Measurements from ENCODE around the gene GSTA4. TPM values are rescaled to one million over a fixed set of nuclear protein-coding genes. Genes with fewer than 3 reads are reported as not detected.

The GSTA4 gene
- total RNA-seq, 2 experiments from 2014 or later: 18.5 to 22.3 TPM

DNA sequence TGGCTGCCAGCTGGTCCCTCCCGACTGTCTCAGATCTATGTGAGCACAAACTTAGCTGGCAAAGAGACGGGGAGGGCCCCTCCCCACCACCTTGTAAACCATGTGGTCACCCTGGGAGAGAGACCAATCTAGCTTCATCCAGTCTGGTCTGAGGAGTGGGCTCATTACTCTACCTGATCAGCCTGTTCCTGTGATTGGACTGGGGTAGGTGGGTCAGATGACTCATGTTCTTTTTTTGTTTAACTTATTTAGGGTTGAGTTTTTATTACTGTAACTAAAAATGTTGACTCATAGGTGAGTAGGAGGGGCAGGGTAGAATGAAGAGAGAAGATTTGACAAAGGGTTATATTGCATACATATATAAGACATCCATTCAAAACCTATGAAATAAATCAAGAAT lies 4.7 kb downstream of the GSTA4 start:
- Mint-ChIP-seq H3K27ac (peak overlapping the region; percentile 87), H3K27me3 (peaks cover 16% of the 10 kb centered on the region), H3K36me3 (peaks cover 26% of the 10 kb centered on the region), H3K9me3 (peaks cover under 1% of the 10 kb centered on the region), H3K4me3 (peak overlapping the region; percentile 1), H3K4me1 (ENCODE audit: low read depth) (peaks cover 60% of the 10 kb centered on the region)
- intact Hi-C loops (cut with micrococcal nuclease): loop anchor here (1.0 to 10.0 kb wide), 7 partner anchors 14 to 596 kb away; partner anchors contain the start of genes GCLC and TMEM14A
- ChIA-PET CTCF (interaction anchor here (0.7 to 1.9 kb wide), 4 partner anchors 9 to 108 kb away, joined by 3 to 6 read pairs (median 5); no protein-coding TSS in a partner anchor), POLR2A (interaction anchor here (1.1 kb wide), 1 partner anchor 75 kb away, joined by 3 read pairs; the partner anchor contains the start of gene FBXO9)
- DNase-seq: peak; percentile 53

- POLR2A ChIA-PET: interaction anchor here (1.7 kb wide), 1 partner anchor 10 kb away, joined by 5 read pairs; the partner anchor contains the start of gene GSTA4
- peaks cover 30% of the 10 kb centered on the region for H3K27me3 Mint-ChIP-seq
- no peaks in the 10 kb centered on the region for H3K9me3 Mint-ChIP-seq
- CTCF ChIA-PET: interaction anchor here (6.2 kb wide), 1 partner anchor 10 kb away, joined by 49 read pairs; the partner anchor contains the start of gene GSTA4
- H3K27ac Mint-ChIP-seq: peak overlapping the region; percentile 78
- no peak overlapping the region for H3K4me3 Mint-ChIP-seq
- no peak for DNase-seq
- peaks cover 31% of the 10 kb centered on the region for H3K36me3 Mint-ChIP-seq
- intact Hi-C loops (cut with micrococcal nuclease): no loop called here
- peaks cover 80% of the 10 kb centered on the region for H3K4me1 Mint-ChIP-seq (ENCODE audit: low read depth)
Measured at GRCh38 chr6:52985228-52985627, 9.9 kb downstream of the GSTA4 start.

DNA sequence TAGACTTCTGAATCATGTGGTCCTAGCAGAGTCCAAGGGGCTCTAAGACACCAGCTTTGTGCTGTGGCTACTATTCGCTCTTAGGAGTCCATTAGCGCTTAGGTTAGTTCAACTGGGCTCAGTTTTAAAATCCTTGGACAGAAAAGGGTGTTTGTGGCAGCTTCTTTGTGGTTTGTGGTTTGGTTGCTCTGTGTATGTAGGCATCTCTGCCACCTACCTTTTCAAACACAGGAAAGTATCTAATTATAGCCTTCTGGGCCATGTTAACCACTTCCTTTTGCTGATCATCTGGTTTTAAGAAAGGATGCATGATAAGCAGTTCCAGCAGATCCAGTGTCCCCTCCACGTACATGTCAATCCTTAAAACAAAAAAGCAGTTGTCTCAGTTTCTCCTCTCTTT lies 10.8 kb downstream of the GSTA4 start:
- ChIA-PET CTCF (interaction anchor here (6.2 kb wide), 1 partner anchor 11 kb away, joined by 49 read pairs; the partner anchor contains the start of gene GSTA4), POLR2A (interaction anchor here (1.3 to 1.4 kb wide), 2 partner anchors 11 to 82 kb away, joined by 4 to 15 read pairs; partner anchors contain the start of gene GSTA4)
- peak overlapping the region; percentile 78 for H3K27ac Mint-ChIP-seq
- peaks cover 28% of the 10 kb centered on the region for H3K36me3 Mint-ChIP-seq
- intact Hi-C loops (cut with micrococcal nuclease): loop anchor here (1.0 kb wide), 1 partner anchor 11 kb away; the partner anchor contains the start of gene GSTA4
- H3K4me3 Mint-ChIP-seq: peak overlapping the region; percentile 33
- peaks cover 30% of the 10 kb centered on the region for H3K27me3 Mint-ChIP-seq
- DNase-seq: peak; percentile 66
- no peaks in the 10 kb centered on the region for H3K9me3 Mint-ChIP-seq
- peaks cover 70% of the 10 kb centered on the region for H3K4me1 Mint-ChIP-seq (ENCODE audit: low read depth)

DNA sequence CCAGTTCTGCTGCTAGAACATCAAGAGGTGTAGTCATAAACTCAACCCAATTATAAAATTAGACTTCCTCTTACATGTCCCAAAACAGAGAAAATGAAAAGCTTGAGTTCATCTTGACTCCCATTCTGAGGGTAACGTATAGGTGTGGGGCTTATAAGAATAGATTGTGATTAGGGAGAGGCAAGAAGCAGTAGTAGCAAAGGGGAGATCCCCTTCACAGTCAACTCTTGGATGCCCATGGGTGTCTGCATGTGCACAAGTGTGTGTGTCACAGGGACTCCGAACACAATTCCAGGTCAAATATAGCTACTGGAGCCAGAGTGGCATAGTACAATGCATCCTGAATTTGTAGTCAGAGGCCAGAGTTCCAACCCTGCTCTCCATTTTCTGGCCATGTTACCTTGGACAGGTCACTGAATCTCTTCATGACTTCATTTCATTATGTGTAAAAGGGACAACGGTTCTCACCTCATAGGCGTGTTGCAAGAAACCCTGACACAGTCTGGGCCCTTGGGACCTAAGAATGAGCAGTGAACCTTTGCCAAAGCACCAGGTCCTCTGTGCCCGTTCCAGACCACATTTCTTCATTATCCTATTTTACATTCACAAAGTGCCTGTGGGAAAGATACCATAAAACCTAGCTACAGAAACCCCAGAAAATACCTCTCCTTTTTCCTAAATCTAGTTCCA lies 11.8 kb downstream of the GSTA4 start:
- Mint-ChIP-seq H3K4me3 (no peak overlapping the region), H3K9me3 (no peaks in the 10 kb centered on the region), H3K4me1 (ENCODE audit: low read depth) (peaks cover 71% of the 10 kb centered on the region), H3K27me3 (peaks cover 25% of the 10 kb centered on the region), H3K36me3 (peaks cover 24% of the 10 kb centered on the region), H3K27ac (peak overlapping the region; percentile 78)
- POLR2A ChIA-PET: interaction anchor here (1.3 to 1.4 kb wide), 2 partner anchors 11 to 83 kb away, joined by 4 to 15 read pairs; partner anchors contain the start of gene GSTA4
- peak; percentile 23 for DNase-seq
- intact Hi-C loops (cut with micrococcal nuclease): no loop called here
- CTCF ChIA-PET: interaction anchor here (1.5 to 6.2 kb wide), 2 partner anchors 12 to 15 kb away, joined by 4 to 49 read pairs; partner anchors contain the start of gene GSTA4

- H3K4me3 Mint-ChIP-seq: no peak overlapping the region
- intact Hi-C loops (cut with micrococcal nuclease): no loop called here
- DNase-seq: no peak
- H3K9me3 Mint-ChIP-seq: no peaks in the 10 kb centered on the region
- H3K36me3 Mint-ChIP-seq: peaks cover 24% of the 10 kb centered on the region
- H3K27me3 Mint-ChIP-seq: peaks cover 21% of the 10 kb centered on the region
- H3K27ac Mint-ChIP-seq: peak overlapping the region; percentile 78
- ChIA-PET CTCF (interaction anchor here (1.5 to 6.2 kb wide), 3 partner anchors 8 to 15 kb away, joined by 4 to 49 read pairs (median 6); partner anchors contain the start of gene GSTA4), POLR2A (interaction anchor here (0.6 kb wide), 1 partner anchor 51 kb away, joined by 3 read pairs; no protein-coding TSS in a partner anchor)
- peaks cover 72% of the 10 kb centered on the region for H3K4me1 Mint-ChIP-seq (ENCODE audit: low read depth)
Measured at GRCh38 chr6:52982680-52983079, 12.4 kb downstream of the GSTA4 start.

DNA sequence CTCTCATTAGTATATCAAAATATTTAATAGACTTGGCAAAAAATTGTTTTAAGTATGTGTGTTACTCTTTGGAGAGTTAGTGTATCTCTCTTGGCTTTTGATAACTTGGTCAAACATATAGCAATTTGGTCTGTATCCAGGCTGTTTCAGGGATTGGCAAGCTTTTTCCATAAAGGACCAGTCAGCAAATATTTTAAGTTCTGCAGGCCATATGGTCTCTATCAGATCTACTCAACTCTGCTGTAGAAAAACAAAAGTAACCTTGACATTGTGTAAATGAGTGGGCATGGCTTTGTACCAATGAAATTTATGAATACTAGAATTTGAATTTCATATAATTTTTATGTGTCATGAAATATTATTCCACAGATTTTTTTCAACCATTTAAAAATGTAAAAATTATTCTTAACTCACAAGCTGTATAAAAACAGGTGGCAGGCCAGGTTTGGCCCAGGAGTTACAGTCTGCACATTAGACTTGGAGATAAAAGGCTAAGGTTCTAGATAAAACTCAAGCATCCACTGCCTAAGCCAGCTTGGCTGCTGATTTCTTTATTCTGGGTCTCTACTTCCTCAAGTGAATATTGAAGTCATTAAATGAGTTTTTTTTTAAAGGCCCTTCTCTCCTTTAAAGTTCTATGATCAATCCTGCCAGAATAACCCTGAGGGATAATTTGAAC lies 13.7 kb downstream of the GSTA4 start:
- intact Hi-C loops (cut with micrococcal nuclease): no loop called here
- Mint-ChIP-seq H3K4me3 (no peak overlapping the region), H3K9me3 (no peaks in the 10 kb centered on the region), H3K27ac (no peak overlapping the region), H3K4me1 (ENCODE audit: low read depth) (peaks cover 72% of the 10 kb centered on the region), H3K27me3 (peaks cover 21% of the 10 kb centered on the region), H3K36me3 (peaks cover 21% of the 10 kb centered on the region)
- ChIA-PET CTCF (interaction anchor here (1.9 to 6.2 kb wide), 2 partner anchors 9 to 14 kb away, joined by 6 to 49 read pairs; partner anchors contain the start of gene GSTA4), POLR2A (interaction anchor here (1.4 kb wide), 1 partner anchor 10 kb away, joined by 4 read pairs; no protein-coding TSS in a partner anchor)
- no peak for DNase-seq

DNA sequence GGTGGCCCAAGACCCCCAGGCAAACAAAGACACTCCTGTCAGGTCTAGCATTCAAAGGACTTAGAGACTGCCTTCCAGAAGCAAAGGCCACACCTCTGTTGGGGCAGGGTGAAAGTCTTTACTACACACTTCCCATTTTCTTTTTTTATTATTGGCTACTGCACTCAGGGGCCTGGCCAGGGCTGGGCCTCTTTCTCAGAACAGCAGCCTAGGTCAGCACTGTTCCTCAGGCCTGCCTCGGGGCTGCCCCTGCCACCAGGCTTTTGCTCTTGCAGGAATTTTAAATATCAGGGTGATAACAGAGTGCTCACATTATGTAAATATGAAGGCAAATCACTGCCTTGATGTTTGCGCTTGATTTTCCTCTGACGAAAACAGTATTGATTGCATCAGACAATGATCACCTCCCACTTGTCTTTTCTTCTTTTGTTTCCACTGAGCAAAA lies 18.5 kb downstream of the GSTA4 start:
- CTCF ChIA-PET: interaction anchor here (1.1 kb wide), 1 partner anchor 18 kb away, joined by 3 read pairs; no protein-coding TSS in a partner anchor
- H3K36me3 Mint-ChIP-seq: peaks cover 4% of the 10 kb centered on the region
- H3K27ac Mint-ChIP-seq: peak overlapping the region; percentile 84
- H3K4me1 Mint-ChIP-seq (ENCODE audit: low read depth): peaks cover 43% of the 10 kb centered on the region
- peaks cover 14% of the 10 kb centered on the region for H3K27me3 Mint-ChIP-seq
- intact Hi-C loops (cut with micrococcal nuclease): loop anchor here (1.0 kb wide), 3 partner anchors 14 to 88 kb away; partner anchors contain the start of gene GSTA4
- no peaks in the 10 kb centered on the region for H3K9me3 Mint-ChIP-seq
- POLR2A ChIA-PET: no interaction called here
- DNase-seq: peak; percentile 66
- H3K4me3 Mint-ChIP-seq: peak overlapping the region; percentile 10

DNA sequence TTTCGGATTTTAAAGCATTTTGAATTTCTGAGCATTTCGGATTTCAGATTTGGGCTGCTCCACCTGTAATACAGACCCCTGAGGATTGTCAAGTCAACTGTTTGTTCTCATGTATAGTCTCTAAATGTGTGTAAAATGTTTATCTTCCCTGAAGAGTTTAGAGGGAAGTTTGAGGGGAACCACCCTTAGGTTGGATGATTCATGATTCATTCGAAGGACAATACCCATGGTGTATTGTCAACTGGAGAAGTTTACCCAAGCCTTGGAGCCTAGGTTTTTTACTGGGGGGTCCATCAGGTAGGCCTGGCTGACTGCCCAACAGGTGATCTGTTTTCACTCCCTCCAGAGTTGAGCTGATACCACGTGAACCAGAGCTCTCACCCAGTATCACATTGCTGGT lies 18.9 kb downstream of the GSTA4 start:
- Mint-ChIP-seq H3K9me3 (no peaks in the 10 kb centered on the region), H3K27ac (peak overlapping the region; percentile 84), H3K27me3 (peaks cover 14% of the 10 kb centered on the region), H3K4me1 (ENCODE audit: low read depth) (peaks cover 41% of the 10 kb centered on the region), H3K36me3 (peaks cover 4% of the 10 kb centered on the region), H3K4me3 (no peak overlapping the region)
- intact Hi-C loops (cut with micrococcal nuclease): loop anchor here (1.0 kb wide), 3 partner anchors 14 to 88 kb away; partner anchors contain the start of gene GSTA4
- no peak for DNase-seq
- CTCF ChIA-PET: interaction anchor here (1.1 kb wide), 1 partner anchor 18 kb away, joined by 3 read pairs; no protein-coding TSS in a partner anchor
- POLR2A ChIA-PET: no interaction called here

DNA sequence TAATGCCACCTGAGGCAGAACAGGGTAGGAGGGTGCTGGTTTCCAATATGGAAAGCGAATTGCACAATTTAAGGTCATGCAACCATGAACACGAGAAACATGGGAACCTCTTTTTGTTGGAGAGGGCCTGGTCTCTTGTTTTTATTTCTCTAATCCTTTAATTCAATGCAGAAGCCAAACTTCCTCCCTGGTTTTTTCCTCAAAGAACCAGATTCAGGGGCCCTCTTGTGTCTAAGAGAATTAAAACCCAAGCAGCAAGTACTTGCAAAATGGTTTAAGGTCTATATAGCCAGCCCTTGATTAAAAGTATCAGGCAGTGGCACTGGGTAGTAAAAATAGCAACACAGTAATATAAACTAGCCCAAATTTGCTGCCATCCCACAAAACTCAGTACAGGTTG lies 19.5 kb downstream of the GSTA4 start:
- DNase-seq: no peak
- CTCF ChIA-PET: interaction anchor here (1.1 kb wide), 1 partner anchor 19 kb away, joined by 3 read pairs; no protein-coding TSS in a partner anchor
- peak overlapping the region; percentile 28 for H3K27ac Mint-ChIP-seq
- H3K4me1 Mint-ChIP-seq (ENCODE audit: low read depth): peaks cover 37% of the 10 kb centered on the region
- POLR2A ChIA-PET: no interaction called here
- no peaks in the 10 kb centered on the region for H3K9me3 Mint-ChIP-seq
- peaks cover 12% of the 10 kb centered on the region for H3K27me3 Mint-ChIP-seq
- H3K36me3 Mint-ChIP-seq: peaks cover 3% of the 10 kb centered on the region
- no peak overlapping the region for H3K4me3 Mint-ChIP-seq
- intact Hi-C loops (cut with micrococcal nuclease): no loop called here

DNA sequence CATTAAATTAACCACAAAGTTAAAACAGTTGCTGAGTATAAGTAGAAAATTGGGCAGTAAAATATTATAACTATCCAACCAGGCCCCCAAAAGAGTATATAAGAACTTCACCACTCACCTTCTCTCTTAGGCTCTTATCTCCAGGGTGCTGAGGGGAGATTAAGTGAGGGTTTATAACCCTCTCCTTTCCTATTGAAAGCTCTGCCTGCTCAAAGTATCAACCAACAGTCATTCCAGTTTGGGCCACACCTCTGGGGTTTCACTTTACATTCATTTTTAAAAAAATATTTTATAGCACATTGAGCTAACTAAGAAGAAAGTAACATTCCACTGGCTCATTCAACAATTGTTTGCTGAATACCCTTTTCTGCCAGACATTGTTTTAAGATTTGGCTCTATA lies 22.1 kb downstream of the GSTA4 start:
- Mint-ChIP-seq H3K4me3 (no peak overlapping the region), H3K9me3 (no peaks in the 10 kb centered on the region), H3K4me1 (ENCODE audit: low read depth) (peaks cover 25% of the 10 kb centered on the region), H3K36me3 (no peaks in the 10 kb centered on the region), H3K27ac (no peak overlapping the region), H3K27me3 (peaks cover 5% of the 10 kb centered on the region)
- CTCF ChIA-PET: interaction anchor here (1.0 kb wide), 1 partner anchor 91 kb away, joined by 4 read pairs; no protein-coding TSS in a partner anchor
- DNase-seq: no peak
- POLR2A ChIA-PET: no interaction called here
- intact Hi-C loops (cut with micrococcal nuclease): no loop called here

- no peak overlapping the region for H3K27ac Mint-ChIP-seq
- POLR2A ChIA-PET: no interaction called here
- no peak for DNase-seq
- H3K4me3 Mint-ChIP-seq: no peak overlapping the region
- intact Hi-C loops (cut with micrococcal nuclease): no loop called here
- H3K4me1 Mint-ChIP-seq (ENCODE audit: low read depth): no peaks in the 10 kb centered on the region
- CTCF ChIA-PET: no interaction called here
- H3K27me3 Mint-ChIP-seq: peaks cover 6% of the 10 kb centered on the region
- no peaks in the 10 kb centered on the region for H3K9me3 Mint-ChIP-seq
- no peaks in the 10 kb centered on the region for H3K36me3 Mint-ChIP-seq
Measured at GRCh38 chr6:52969359-52969758, 25.7 kb downstream of the GSTA4 start.
